Measurements from ENCODE around the gene LMO4.

LMO4 gene

GRCh38 chr1:87299661-87300060 lies 29.0 kb upstream of the LMO4 start:
- H3K9me3 ChIP-seq (ENCODE audit: control insufficient read depth in 5 of 5, low read length in 5 of 5) = no peaks in the 10 kb centered on the region
- no peaks in the 10 kb centered on the region for H3K27me3 ChIP-seq (ENCODE audit: control insufficient read depth in 5 of 5, insufficient read depth in 4 of 5, low read length in 5 of 5)
- H3K36me3 ChIP-seq (ENCODE audit: control insufficient read depth in 5 of 5, insufficient read depth in 5 of 5, low read length in 5 of 5) = no peaks in the 10 kb centered on the region
- no peak overlapping the region for H3K4me3 ChIP-seq (ENCODE audit: low read depth in 1 of 5, low read length in 5 of 5)
- no peak overlapping the region for H3K9ac ChIP-seq (ENCODE audit: low read length in 5 of 5)
- peaks cover 0 to 11% (median 0%) of the 10 kb centered on the region in 5 donors for H3K4me1 ChIP-seq (ENCODE audit: control insufficient read depth in 5 of 5, insufficient read depth in 5 of 5, low read length in 5 of 5)
- H3K27ac ChIP-seq (ENCODE audit: low read depth, low read length) = no peak overlapping the region

- Histone ChIP-seq H3K4me1 (ENCODE audit: control insufficient read depth in 5 of 5, insufficient read depth in 5 of 5, low read length in 5 of 5) (peaks cover 0 to 10% (median 0%) of the 10 kb centered on the region in 5 donors), H3K4me3 (ENCODE audit: low read depth in 1 of 5, low read length in 5 of 5) (no peak overlapping the region), H3K27ac (ENCODE audit: low read depth, low read length) (no peak overlapping the region), H3K9me3 (ENCODE audit: control insufficient read depth in 5 of 5, low read length in 5 of 5) (no peaks in the 10 kb centered on the region), H3K36me3 (ENCODE audit: control insufficient read depth in 5 of 5, insufficient read depth in 5 of 5, low read length in 5 of 5) (no peaks in the 10 kb centered on the region), H3K9ac (ENCODE audit: low read length in 5 of 5) (no peak overlapping the region), H3K27me3 (ENCODE audit: control insufficient read depth in 5 of 5, insufficient read depth in 4 of 5, low read length in 5 of 5) (no peaks in the 10 kb centered on the region)
Measured at GRCh38 chr1:87300628-87301027, 28.1 kb upstream of the LMO4 start.

GRCh38 chr1:87305151-87305550 lies 23.5 kb upstream of the LMO4 start:
- Histone ChIP-seq H3K27ac (ENCODE audit: low read depth, low read length) (no peak overlapping the region), H3K9ac (ENCODE audit: low read length in 5 of 5) (no peak overlapping the region), H3K27me3 (ENCODE audit: control insufficient read depth in 5 of 5, insufficient read depth in 4 of 5, low read length in 5 of 5) (no peaks in the 10 kb centered on the region), H3K4me1 (ENCODE audit: control insufficient read depth in 5 of 5, insufficient read depth in 5 of 5, low read length in 5 of 5) (no peaks in the 10 kb centered on the region), H3K9me3 (ENCODE audit: control insufficient read depth in 5 of 5, low read length in 5 of 5) (no peaks in the 10 kb centered on the region), H3K36me3 (ENCODE audit: control insufficient read depth in 5 of 5, insufficient read depth in 5 of 5, low read length in 5 of 5) (no peaks in the 10 kb centered on the region), H3K4me3 (ENCODE audit: low read depth in 1 of 5, low read length in 5 of 5) (no peak overlapping the region)

GRCh38 chr1:87305762-87306161 lies 22.9 kb upstream of the LMO4 start:
- no peaks in the 10 kb centered on the region for H3K36me3 ChIP-seq (ENCODE audit: control insufficient read depth in 5 of 5, insufficient read depth in 5 of 5, low read length in 5 of 5)
- H3K9ac ChIP-seq (ENCODE audit: low read length in 5 of 5) = no peak overlapping the region
- H3K4me1 ChIP-seq (ENCODE audit: control insufficient read depth in 5 of 5, insufficient read depth in 5 of 5, low read length in 5 of 5) = no peaks in the 10 kb centered on the region
- H3K27me3 ChIP-seq (ENCODE audit: control insufficient read depth in 5 of 5, insufficient read depth in 4 of 5, low read length in 5 of 5) = no peaks in the 10 kb centered on the region
- no peak overlapping the region for H3K27ac ChIP-seq (ENCODE audit: low read depth, low read length)
- no peaks in the 10 kb centered on the region for H3K9me3 ChIP-seq (ENCODE audit: control insufficient read depth in 5 of 5, low read length in 5 of 5)
- no peak overlapping the region for H3K4me3 ChIP-seq (ENCODE audit: low read depth in 1 of 5, low read length in 5 of 5)

DNA sequence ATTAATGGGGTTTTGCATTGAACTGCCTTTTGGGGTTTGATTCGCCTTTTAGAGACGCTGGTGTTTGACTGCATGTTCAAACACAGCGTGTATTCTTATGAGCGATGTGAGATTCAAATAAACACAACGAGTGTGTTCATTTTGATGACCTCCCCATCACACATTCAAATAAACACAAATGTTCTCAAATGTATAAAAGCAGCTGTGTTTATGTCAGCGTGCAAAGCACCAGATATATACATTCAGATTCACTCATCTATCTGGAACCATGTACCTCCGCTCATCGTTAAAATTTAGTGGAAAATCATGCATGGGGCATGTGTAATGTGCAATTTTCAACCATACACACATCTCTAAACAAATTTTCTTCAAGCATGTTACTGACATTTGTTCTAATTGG lies 21.4 kb upstream of the LMO4 start:
- Histone ChIP-seq H3K9ac (ENCODE audit: low read length in 5 of 5) (no peak overlapping the region), H3K36me3 (ENCODE audit: control insufficient read depth in 5 of 5, insufficient read depth in 5 of 5, low read length in 5 of 5) (no peaks in the 10 kb centered on the region), H3K9me3 (ENCODE audit: control insufficient read depth in 5 of 5, low read length in 5 of 5) (no peaks in the 10 kb centered on the region), H3K4me1 (ENCODE audit: control insufficient read depth in 5 of 5, insufficient read depth in 5 of 5, low read length in 5 of 5) (no peaks in the 10 kb centered on the region), H3K27ac (ENCODE audit: low read depth, low read length) (no peak overlapping the region), H3K4me3 (ENCODE audit: low read depth in 1 of 5, low read length in 5 of 5) (no peak overlapping the region), H3K27me3 (ENCODE audit: control insufficient read depth in 5 of 5, insufficient read depth in 4 of 5, low read length in 5 of 5) (no peaks in the 10 kb centered on the region)

DNA sequence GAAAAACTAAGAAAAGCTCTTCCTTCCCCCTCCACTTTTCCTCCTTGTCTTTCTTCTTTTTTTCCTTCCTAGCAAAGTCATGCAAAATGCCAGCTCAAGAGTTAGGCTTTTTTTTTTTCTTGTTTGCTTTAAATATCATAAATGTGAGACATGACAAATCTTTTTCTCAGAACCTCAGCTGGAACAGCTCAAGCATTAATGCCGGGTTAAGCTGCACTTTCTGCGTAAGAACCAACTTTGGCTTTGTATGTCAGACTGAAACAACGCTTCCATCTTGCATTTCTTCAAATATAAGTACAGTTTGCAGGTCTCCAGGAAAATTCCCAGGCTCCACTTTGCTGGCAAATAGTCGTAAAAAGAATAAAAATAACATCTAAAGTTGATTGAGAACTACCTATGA lies 20.7 kb upstream of the LMO4 start:
- no peaks in the 10 kb centered on the region for H3K27me3 ChIP-seq (ENCODE audit: control insufficient read depth in 5 of 5, insufficient read depth in 4 of 5, low read length in 5 of 5)
- H3K27ac ChIP-seq (ENCODE audit: low read depth, low read length) = no peak overlapping the region
- H3K36me3 ChIP-seq (ENCODE audit: control insufficient read depth in 5 of 5, insufficient read depth in 5 of 5, low read length in 5 of 5) = no peaks in the 10 kb centered on the region
- no peaks in the 10 kb centered on the region for H3K9me3 ChIP-seq (ENCODE audit: control insufficient read depth in 5 of 5, low read length in 5 of 5)
- H3K4me1 ChIP-seq (ENCODE audit: control insufficient read depth in 5 of 5, insufficient read depth in 5 of 5, low read length in 5 of 5) = no peaks in the 10 kb centered on the region
- H3K9ac ChIP-seq (ENCODE audit: low read length in 5 of 5) = no peak overlapping the region
- H3K4me3 ChIP-seq (ENCODE audit: low read depth in 1 of 5, low read length in 5 of 5) = no peak overlapping the region

DNA sequence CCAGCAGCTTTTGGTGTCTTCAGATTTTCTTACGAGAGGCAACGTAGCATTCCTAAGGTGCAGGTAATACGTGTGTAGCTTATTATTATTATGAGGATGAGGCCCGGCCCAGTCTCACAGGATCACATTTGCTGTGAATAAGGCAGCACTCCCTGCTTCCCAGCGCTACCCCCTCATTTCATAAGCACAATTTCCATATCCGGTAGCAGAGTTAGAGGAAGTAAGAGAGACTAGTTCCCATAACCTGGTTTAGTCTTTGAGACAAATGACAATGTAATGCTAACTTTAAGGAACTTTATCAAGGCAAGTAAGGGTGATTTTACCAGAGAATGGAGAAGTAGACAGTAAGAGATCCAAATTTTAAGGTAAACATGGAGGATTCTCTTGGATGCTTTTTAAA lies 14.6 kb upstream of the LMO4 start:
- Histone ChIP-seq H3K36me3 (ENCODE audit: control insufficient read depth in 5 of 5, insufficient read depth in 5 of 5, low read length in 5 of 5) (no peaks in the 10 kb centered on the region), H3K27ac (ENCODE audit: low read depth, low read length) (no peak overlapping the region), H3K4me1 (ENCODE audit: control insufficient read depth in 5 of 5, insufficient read depth in 5 of 5, low read length in 5 of 5) (no peaks in the 10 kb centered on the region), H3K4me3 (ENCODE audit: low read depth in 1 of 5, low read length in 5 of 5) (no peak overlapping the region), H3K27me3 (ENCODE audit: control insufficient read depth in 5 of 5, insufficient read depth in 4 of 5, low read length in 5 of 5) (no peaks in the 10 kb centered on the region), H3K9ac (ENCODE audit: low read length in 5 of 5) (no peak overlapping the region), H3K9me3 (ENCODE audit: control insufficient read depth in 5 of 5, low read length in 5 of 5) (no peaks in the 10 kb centered on the region)

DNA sequence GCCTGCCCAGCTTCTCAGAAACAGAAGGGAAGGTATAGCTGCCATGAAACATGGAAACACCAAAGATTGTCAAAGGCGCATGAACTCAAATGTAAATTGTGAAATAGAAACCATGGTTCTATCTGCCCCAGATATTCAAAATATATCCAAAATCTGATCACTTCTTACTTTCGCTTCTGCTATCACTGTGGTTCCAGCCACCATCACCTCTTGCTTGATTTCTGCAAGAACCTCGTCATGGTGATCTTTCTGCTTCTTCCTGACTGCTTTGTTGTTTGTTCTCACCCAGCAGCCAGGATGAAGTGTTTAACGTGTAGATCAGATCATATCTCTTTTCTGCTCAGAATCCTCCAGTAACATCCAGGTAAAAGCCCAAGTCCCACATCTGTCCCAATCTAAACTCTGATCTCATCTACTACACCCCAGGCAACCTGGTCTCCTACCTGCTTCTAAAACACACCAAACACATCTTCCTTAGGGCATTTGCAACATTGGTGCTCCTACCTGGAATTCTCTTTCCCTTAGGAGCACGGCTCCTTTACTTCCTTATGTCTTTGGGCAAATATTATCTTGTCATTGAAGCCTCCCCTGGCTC lies 10.5 kb upstream of the LMO4 start:
- no peaks in the 10 kb centered on the region for H3K9me3 ChIP-seq (ENCODE audit: control insufficient read depth in 5 of 5, low read length in 5 of 5)
- no peaks in the 10 kb centered on the region for H3K4me1 ChIP-seq (ENCODE audit: control insufficient read depth in 5 of 5, insufficient read depth in 5 of 5, low read length in 5 of 5)
- no peaks in the 10 kb centered on the region for H3K27me3 ChIP-seq (ENCODE audit: control insufficient read depth in 5 of 5, insufficient read depth in 4 of 5, low read length in 5 of 5)
- no peak overlapping the region for H3K27ac ChIP-seq (ENCODE audit: low read depth, low read length)
- no peak overlapping the region for H3K4me3 ChIP-seq (ENCODE audit: low read depth in 1 of 5, low read length in 5 of 5)
- H3K36me3 ChIP-seq (ENCODE audit: control insufficient read depth in 5 of 5, insufficient read depth in 5 of 5, low read length in 5 of 5) = no peaks in the 10 kb centered on the region
- H3K9ac ChIP-seq (ENCODE audit: low read length in 5 of 5) = no peak overlapping the region

- Histone ChIP-seq H3K4me1 (ENCODE audit: control insufficient read depth in 5 of 5, insufficient read depth in 5 of 5, low read length in 5 of 5) (no peaks in the 10 kb centered on the region), H3K9me3 (ENCODE audit: control insufficient read depth in 5 of 5, low read length in 5 of 5) (no peaks in the 10 kb centered on the region), H3K36me3 (ENCODE audit: control insufficient read depth in 5 of 5, insufficient read depth in 5 of 5, low read length in 5 of 5) (no peaks in the 10 kb centered on the region)
Measured at GRCh38 chr1:87318806-87319205, 9.9 kb upstream of the LMO4 start.

DNA sequence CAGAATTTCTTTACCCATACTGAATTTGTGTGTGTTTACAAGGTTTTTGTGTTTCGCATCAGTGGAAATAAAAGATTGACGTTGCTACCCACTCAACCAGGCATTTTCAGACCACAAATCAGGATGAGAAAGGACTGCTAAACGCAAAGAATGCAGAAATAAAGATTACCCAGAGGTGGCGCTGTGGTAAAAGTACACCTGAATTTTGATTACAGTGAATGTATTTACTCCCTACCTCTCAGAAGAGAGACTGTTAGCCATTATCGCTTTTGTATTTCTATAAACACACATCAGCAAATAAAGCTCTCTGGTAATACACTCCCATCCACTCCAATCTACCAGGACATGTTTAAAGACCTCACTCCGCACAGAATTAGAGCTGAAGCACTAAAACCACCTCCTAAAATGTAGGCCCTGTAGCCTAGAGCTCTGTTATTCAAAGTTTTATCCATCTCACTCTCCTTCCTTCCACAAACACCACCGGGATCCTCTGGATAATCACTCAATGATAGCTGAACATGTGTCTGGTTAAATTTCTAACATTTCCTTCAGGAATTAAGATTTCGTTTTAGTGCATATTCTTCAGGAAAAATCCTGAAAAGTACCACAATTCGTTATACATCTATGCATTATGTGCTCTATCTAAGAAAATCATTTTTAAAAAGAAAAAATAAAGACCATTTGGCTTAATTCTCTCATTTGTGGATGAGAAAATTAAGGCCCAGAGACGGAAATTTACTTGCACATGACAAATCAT lies 2.5 kb upstream of the LMO4 start:
- Histone ChIP-seq H3K9ac (ENCODE audit: low read length in 5 of 5) (no peak overlapping the region), H3K4me1 (ENCODE audit: control insufficient read depth in 5 of 5, insufficient read depth in 5 of 5, low read length in 5 of 5) (peaks cover 0 to 25% (median 21%) of the 10 kb centered on the region in 5 donors), H3K36me3 (ENCODE audit: control insufficient read depth in 5 of 5, insufficient read depth in 5 of 5, low read length in 5 of 5) (no peaks in the 10 kb centered on the region), H3K27me3 (ENCODE audit: control insufficient read depth in 5 of 5, insufficient read depth in 4 of 5, low read length in 5 of 5) (no peaks in the 10 kb centered on the region), H3K27ac (ENCODE audit: low read depth, low read length) (no peak overlapping the region), H3K9me3 (ENCODE audit: control insufficient read depth in 5 of 5, low read length in 5 of 5) (no peaks in the 10 kb centered on the region), H3K4me3 (ENCODE audit: low read depth in 1 of 5, low read length in 5 of 5) (no peak overlapping the region)

More at GRCh38 chr1:87318806-87319205, 9.9 kb upstream of the LMO4 start:
- Histone ChIP-seq H3K9ac (ENCODE audit: low read length in 5 of 5) (no peak overlapping the region), H3K27me3 (ENCODE audit: control insufficient read depth in 5 of 5, insufficient read depth in 4 of 5, low read length in 5 of 5) (no peaks in the 10 kb centered on the region), H3K27ac (ENCODE audit: low read depth, low read length) (no peak overlapping the region), H3K4me3 (ENCODE audit: low read depth in 1 of 5, low read length in 5 of 5) (no peak overlapping the region)
